Measurements from ENCODE around the gene KIF24. TPM values are rescaled to one million over a fixed set of nuclear protein-coding genes. Genes with fewer than 3 reads are reported as not detected.

The KIF24 gene
- 0.09 and 0.70 TPM in 2 replicates for total RNA-seq

DNA sequence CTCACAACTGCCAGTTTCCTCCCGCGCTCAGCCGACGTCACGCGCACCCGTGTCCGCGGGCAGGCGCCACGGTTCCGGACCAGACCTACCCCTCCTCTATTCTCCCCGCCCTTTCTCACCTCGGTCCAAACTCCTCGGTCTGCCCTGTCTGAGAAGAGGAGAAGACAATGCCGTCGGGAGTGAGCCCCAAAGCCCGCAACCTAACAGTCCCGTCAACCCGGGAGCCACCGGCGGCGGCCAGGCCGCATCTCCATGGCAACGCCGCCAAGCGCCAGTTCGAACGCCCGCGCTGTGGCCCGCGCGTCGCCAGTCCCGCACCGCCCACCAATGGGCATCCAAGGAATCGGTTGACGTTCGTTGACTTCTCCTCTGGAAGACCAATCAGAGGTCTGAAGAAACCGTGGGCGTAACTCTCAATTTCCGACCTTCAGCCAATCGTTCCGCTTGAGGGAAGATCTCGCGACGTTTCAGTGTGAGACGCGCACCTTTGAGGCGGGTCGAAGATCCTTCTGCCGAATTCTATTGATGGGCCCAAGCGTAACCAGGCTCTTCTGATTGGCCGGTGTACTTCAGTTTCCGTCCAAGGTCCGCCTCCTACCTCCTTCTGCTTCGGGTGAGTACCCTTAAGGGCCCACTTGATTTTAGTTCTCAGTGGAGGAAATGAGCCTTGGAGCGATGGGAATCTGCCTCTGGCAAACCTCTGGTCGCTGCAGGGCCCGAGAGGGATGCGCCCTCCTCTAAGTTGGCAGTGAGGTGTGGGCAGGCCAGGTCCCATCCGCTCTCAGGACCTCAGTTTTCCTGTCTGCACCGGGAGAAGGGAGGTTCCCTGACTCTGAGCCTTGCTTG, at the start of gene KIF24, which contains the start of gene NUDT2:
KIF24 (minus strand) TSS at position 282 of the 846 bp plus-strand sequence. CDS start 17,922 bp downstream, outside the sequence.
NUDT2 (plus strand) TSS at position 583 of the 846 bp plus-strand sequence. CDS start 9,471 bp downstream, outside the sequence.

DNA sequence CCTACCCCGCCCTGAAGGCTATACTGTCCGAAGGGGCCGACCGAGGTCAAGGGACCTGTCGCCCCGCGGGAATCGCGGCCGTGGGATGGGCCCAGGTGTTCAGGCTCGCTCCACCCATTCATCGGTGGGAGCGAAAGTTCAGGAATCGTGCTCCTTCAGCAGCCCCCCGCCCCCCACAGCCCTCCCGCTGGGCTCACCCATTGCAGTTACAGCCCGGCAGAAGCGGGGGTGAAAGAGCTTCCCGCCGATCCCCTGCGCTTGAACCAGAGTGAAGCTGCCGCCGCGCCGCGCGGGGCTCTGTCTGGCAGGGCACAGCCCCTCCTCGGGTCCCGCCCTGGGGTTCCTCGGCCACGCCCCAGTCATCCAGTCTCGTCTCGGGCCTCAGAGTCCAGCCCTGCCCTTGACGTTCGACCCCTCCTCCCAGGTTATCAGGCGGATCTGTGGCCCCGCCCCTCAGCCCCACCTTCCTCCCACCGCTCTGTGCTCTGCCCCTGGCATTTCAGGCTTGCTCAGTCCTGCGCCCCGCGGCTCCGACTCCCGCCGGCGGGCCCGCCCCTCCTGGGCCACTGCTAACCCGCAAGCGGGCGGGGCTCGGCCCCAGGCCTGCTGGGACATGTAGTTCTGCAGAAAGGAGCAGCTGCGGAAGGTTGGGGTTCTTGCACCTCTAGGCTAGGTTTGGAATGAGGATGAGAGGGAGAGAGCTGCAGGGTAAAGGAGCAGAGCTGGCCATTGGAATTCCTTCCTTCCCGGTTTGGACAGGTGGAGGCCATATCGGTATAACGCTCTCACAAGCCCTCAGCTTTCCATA, 47.7 kb upstream of the KIF24 start, which contains the start of gene MYORG:
MYORG (minus strand) TSS at position 303 of the 808 bp plus-strand sequence. CDS start 3,955 bp downstream, outside the sequence.

Other genes with a start within 250 kb of the KIF24 start
- gene DCAF12, start 202.6 kb downstream of the KIF24 start, total RNA-seq: 18.9 and 27.0 TPM in 2 replicates
- gene UBAP1, start 150.2 kb downstream of the KIF24 start, total RNA-seq: 22.6 and 31.4 TPM in 2 replicates
- gene NUDT2, start 301 bp upstream of the KIF24 start, total RNA-seq: 20.9 and 27.3 TPM in 2 replicates
- gene MYORG, start 47.6 kb upstream of the KIF24 start, total RNA-seq: 0.94 and 2.9 TPM in 2 replicates
- 8.5 and 10.6 TPM in 2 replicates for gene FAM219A, start 129.3 kb upstream of the KIF24 start, total RNA-seq
- not detected in 2 replicates for gene DNAI1, start 129.5 kb upstream of the KIF24 start, total RNA-seq
- gene ENHO, start 193.7 kb upstream of the KIF24 start, total RNA-seq: not detected in 2 replicates